ENCODE data around the gene TNNT1.

DNA sequence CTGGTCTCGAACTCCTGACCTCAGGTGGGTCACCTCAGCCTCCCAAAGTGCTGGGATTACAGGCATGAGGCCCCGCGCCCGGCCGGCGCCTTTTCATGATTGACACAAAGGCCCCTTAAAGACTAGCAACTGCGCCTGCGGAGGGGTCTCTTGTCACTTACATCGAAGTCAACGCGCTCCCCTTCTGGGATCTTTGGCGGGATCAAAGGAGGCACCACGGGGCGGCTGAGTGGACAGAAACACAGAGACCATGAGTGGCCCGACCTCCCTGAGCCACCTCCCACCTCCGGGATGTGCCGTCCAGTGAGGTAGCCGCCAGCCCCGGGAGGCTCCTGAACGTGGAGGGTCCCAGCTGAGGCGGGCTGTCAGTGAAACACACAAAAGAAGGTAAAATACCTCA, 7.3 kb downstream of the TNNT1 start:
- TF ChIP-seq, protein P1, sequence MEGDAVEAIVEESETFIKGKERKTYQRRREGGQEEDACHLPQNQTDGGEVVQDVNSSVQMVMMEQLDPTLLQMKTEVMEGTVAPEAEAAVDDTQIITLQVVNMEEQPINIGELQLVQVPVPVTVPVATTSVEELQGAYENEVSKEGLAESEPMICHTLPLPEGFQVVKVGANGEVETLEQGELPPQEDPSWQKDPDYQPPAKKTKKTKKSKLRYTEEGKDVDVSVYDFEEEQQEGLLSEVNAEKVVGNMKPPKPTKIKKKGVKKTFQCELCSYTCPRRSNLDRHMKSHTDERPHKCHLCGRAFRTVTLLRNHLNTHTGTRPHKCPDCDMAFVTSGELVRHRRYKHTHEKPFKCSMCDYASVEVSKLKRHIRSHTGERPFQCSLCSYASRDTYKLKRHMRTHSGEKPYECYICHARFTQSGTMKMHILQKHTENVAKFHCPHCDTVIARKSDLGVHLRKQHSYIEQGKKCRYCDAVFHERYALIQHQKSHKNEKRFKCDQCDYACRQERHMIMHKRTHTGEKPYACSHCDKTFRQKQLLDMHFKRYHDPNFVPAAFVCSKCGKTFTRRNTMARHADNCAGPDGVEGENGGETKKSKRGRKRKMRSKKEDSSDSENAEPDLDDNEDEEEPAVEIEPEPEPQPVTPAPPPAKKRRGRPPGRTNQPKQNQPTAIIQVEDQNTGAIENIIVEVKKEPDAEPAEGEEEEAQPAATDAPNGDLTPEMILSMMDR (IDR thresholded peaks at IDR 0.05; ENCODE audit: low read depth, low read length): no peak
- TF ChIP-seq, protein P2, sequence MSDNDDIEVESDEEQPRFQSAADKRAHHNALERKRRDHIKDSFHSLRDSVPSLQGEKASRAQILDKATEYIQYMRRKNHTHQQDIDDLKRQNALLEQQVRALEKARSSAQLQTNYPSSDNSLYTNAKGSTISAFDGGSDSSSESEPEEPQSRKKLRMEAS (IDR thresholded peaks at IDR 0.05; ENCODE audit: low read depth, low read length): no peak

All from NB4 (cell line).